Panc1 (cell line): Measurements from ENCODE around the gene CDK6.

Source experiments
- CTCF ChIP-seq: fragments of 450-650 bp; IDR thresholded peaks from 2 replicates; pipeline ENCODE4 v1.5.1; 2017; ENCODE audit warnings: mild to moderate bottlenecking
- POLR2AphosphoS5 ChIP-seq: IDR thresholded peaks from 2 replicates; pipeline ENCODE4 v1.6.1; 2012; ENCODE audit warnings: mild to moderate bottlenecking, low read depth, low read length, moderate library complexity
- REST ChIP-seq, 2 experiments: IDR thresholded peaks; 2 replicates each; pipeline ENCODE4 v1.6.1; 2011 to 2012; ENCODE audit warnings: low read depth in 2 of 2, control low read depth in 1 of 2, low read length in 1 of 2, mild to moderate bottlenecking in 1 of 2, moderate library complexity in 1 of 2; ENCODE audit not compliant: insufficient read depth in 1 of 2
- SIN3A ChIP-seq: IDR thresholded peaks from 2 replicates; pipeline ENCODE4 v1.6.1; 2012; ENCODE audit warnings: low read depth, mild to moderate bottlenecking, low read length, moderate library complexity, borderline replicate concordance; ENCODE audit not compliant: insufficient read depth
- TCF7L2 ChIP-seq: IDR thresholded peaks from 2 replicates; pipeline ENCODE4 v1.6.1; 2011; ENCODE audit warnings: mild to moderate bottlenecking, low read depth, low read length, inconsistent platforms

- TF ChIP-seq CTCF, result no peak
- TF ChIP-seq TCF7L2, result no peak
- no peak for TF ChIP-seq POLR2AphosphoS5
- no peak for TF ChIP-seq REST (IDR thresholded peaks at IDR 0.05; ENCODE audit: insufficient read depth in 1 of 2, low read depth in 2 of 2, low read length in 1 of 2)
- no peak for TF ChIP-seq SIN3A
Observed at GRCh38 chr7:92729172-92729571, 107.2 kb downstream of the CDK6 start.
